Muscle layer of colon (tissue), 2 donors: ENCODE data around the gene ELFN2.
"Not testable (repeated sequence)": the region's sequence is repeated elsewhere in the genome, so short reads cannot be mapped to it uniquely, and the experiment has no call there.

Experiments used
- H3K27ac ChIP-seq: one replicate; pipeline ENCODE4 v1.7.0; 2013; ENCODE audit warnings: low read depth, mild to moderate bottlenecking, low read length, moderate library complexity
- H3K27me3 ChIP-seq, 2 donors: one replicate each; pipeline ENCODE4 v1.7.0; 2013; ENCODE audit warnings: low read length in 2 of 2, mild to moderate bottlenecking in 2 of 2; ENCODE audit not compliant: insufficient read depth in 2 of 2, control insufficient read depth in 1 of 2
- H3K36me3 ChIP-seq: one replicate; pipeline ENCODE4 v1.7.0; 2013; ENCODE audit warnings: mild to moderate bottlenecking, low read length; ENCODE audit not compliant: insufficient read depth
- H3K4me1 ChIP-seq: one replicate; pipeline ENCODE4 v1.7.0; 2013; ENCODE audit warnings: mild to moderate bottlenecking, low read length; ENCODE audit not compliant: insufficient read depth
- H3K4me3 ChIP-seq, 2 donors: one replicate each; pipeline ENCODE4 v1.7.0; 2013; ENCODE audit warnings: low read length in 2 of 2, low read depth in 1 of 2, mild to moderate bottlenecking in 1 of 2, moderate library complexity in 1 of 2
- H3K9ac ChIP-seq: one replicate; pipeline ENCODE4 v1.7.0; 2013; ENCODE audit warnings: low read length
- H3K9me3 ChIP-seq: one replicate; pipeline ENCODE4 v1.7.0; 2013; ENCODE audit warnings: mild to moderate bottlenecking, low read length
- donor health status: abdominal sarcoma.
- donor health status: Adenocarcinoma of cecum.

The ELFN2 gene

GRCh38 chr22:37427135-37427710 lies at the start of gene ELFN2:
Gene ELFN2 (minus strand): TSS chr22:37427479. CDS start chr22:37375534, 51,945 bp downstream.
- no peak within 1 kb of the TSS for H3K9ac ChIP-seq
- H3K36me3 ChIP-seq = no peaks in the 10 kb centered on the region
- H3K27me3 ChIP-seq = peaks cover 29 to 68% of the 10 kb centered on the region in 2 donors
- H3K9me3 ChIP-seq = no peaks in the 10 kb centered on the region
- H3K27ac ChIP-seq = no peak within 1 kb of the TSS
- H3K4me3 ChIP-seq = peak within 1 kb of the TSS in 1 of 2 donors; percentile 27
- peaks cover 5% of the 10 kb centered on the region for H3K4me1 ChIP-seq

- no peaks in the 10 kb centered on the region for H3K9me3 ChIP-seq
- H3K9ac ChIP-seq = no peak overlapping the region
- H3K4me1 ChIP-seq = no peaks in the 10 kb centered on the region
- peaks cover 4% of the 10 kb centered on the region for H3K36me3 ChIP-seq
- H3K27me3 ChIP-seq = peaks cover 0 to 28% of the 10 kb centered on the region in 2 donors
- no peak overlapping the region for H3K27ac ChIP-seq
- H3K4me3 ChIP-seq = no peak overlapping the region
These were observed 49.4 kb upstream of the ELFN2 start for GRCh38 chr22:37476389-37477329.

- Histone ChIP-seq H3K4me3 (no peak overlapping the region), H3K4me1 (no peaks in the 10 kb centered on the region), H3K9me3 (no peaks in the 10 kb centered on the region), H3K27me3 (peaks cover 0 to 28% of the 10 kb centered on the region in 2 donors), H3K27ac (no peak overlapping the region), H3K9ac (no peak overlapping the region), H3K36me3 (peaks cover 4% of the 10 kb centered on the region)
These were observed 47.3 kb upstream of the ELFN2 start for GRCh38 chr22:37474447-37475090.

- no peaks in the 10 kb centered on the region for H3K4me1 ChIP-seq
- no peak overlapping the region for H3K4me3 ChIP-seq
- peaks cover 4% of the 10 kb centered on the region for H3K36me3 ChIP-seq
- no peaks in the 10 kb centered on the region for H3K9me3 ChIP-seq
- H3K9ac ChIP-seq = no peak overlapping the region
- H3K27ac ChIP-seq = no peak overlapping the region
- H3K27me3 ChIP-seq = peaks cover 0 to 28% of the 10 kb centered on the region in 2 donors
These were observed 46.2 kb upstream of the ELFN2 start for GRCh38 chr22:37473437-37473946.

GRCh38 chr22:37472418-37473006 lies 45.2 kb upstream of the ELFN2 start:
- Histone ChIP-seq H3K36me3 (peaks cover 4% of the 10 kb centered on the region), H3K27ac (no peak overlapping the region), H3K9ac (no peak overlapping the region), H3K4me1 (no peaks in the 10 kb centered on the region), H3K9me3 (no peaks in the 10 kb centered on the region), H3K4me3 (no peak overlapping the region), H3K27me3 (peaks cover 0 to 22% of the 10 kb centered on the region in 2 donors)

GRCh38 chr22:37471727-37472417 lies 44.6 kb upstream of the ELFN2 start:
- Histone ChIP-seq H3K36me3 (peaks cover 4% of the 10 kb centered on the region), H3K4me1 (no peaks in the 10 kb centered on the region), H3K4me3 (no peak overlapping the region), H3K27ac (no peak overlapping the region), H3K9ac (no peak overlapping the region), H3K27me3 (peaks cover 0 to 22% of the 10 kb centered on the region in 2 donors), H3K9me3 (no peaks in the 10 kb centered on the region)

- Histone ChIP-seq H3K4me1 (no peaks in the 10 kb centered on the region), H3K27me3 (peaks cover 0 to 17% of the 10 kb centered on the region in 2 donors), H3K9me3 (no peaks in the 10 kb centered on the region), H3K4me3 (no peak overlapping the region), H3K9ac (no peak overlapping the region), H3K36me3 (peaks cover 4% of the 10 kb centered on the region), H3K27ac (no peak overlapping the region)
These were observed 42.8 kb upstream of the ELFN2 start for GRCh38 chr22:37470087-37470445.

GRCh38 chr22:37469416-37470086 lies 42.3 kb upstream of the ELFN2 start:
- H3K36me3 ChIP-seq = no peaks in the 10 kb centered on the region
- H3K27me3 ChIP-seq = peaks cover 0 to 16% of the 10 kb centered on the region in 2 donors

GRCh38 chr22:37468201-37468695 lies 41.0 kb upstream of the ELFN2 start:
- not testable (repeated sequence) for H3K4me3 ChIP-seq, H3K27me3 ChIP-seq, H3K27ac ChIP-seq, H3K9me3 ChIP-seq, H3K4me1 ChIP-seq, H3K9ac ChIP-seq, H3K36me3 ChIP-seq

More at GRCh38 chr22:37469416-37470086, 42.3 kb upstream of the ELFN2 start:
- Histone ChIP-seq H3K4me1 (no peaks in the 10 kb centered on the region), H3K27ac (no peak overlapping the region), H3K9ac (no peak overlapping the region), H3K4me3 (no peak overlapping the region), H3K9me3 (no peaks in the 10 kb centered on the region)

GRCh38 chr22:37467391-37467955 lies 40.2 kb upstream of the ELFN2 start:
- no peaks in the 10 kb centered on the region for H3K36me3 ChIP-seq
- H3K9ac ChIP-seq = no peak overlapping the region
- H3K4me3 ChIP-seq = no peak overlapping the region
- no peaks in the 10 kb centered on the region for H3K4me1 ChIP-seq
- H3K27me3 ChIP-seq = peaks cover 0 to 1% of the 10 kb centered on the region in 2 donors
- no peaks in the 10 kb centered on the region for H3K9me3 ChIP-seq
- no peak overlapping the region for H3K27ac ChIP-seq
